ENCODE results near the gene OSBP. TPM values are rescaled to one million over a fixed set of nuclear protein-coding genes. Genes with fewer than 3 reads are reported as not detected.

OSBP gene
- total and polyA plus RNA-seq, 2 experiments from 2014 or later = 11.0 to 39.3 TPM

DNA sequence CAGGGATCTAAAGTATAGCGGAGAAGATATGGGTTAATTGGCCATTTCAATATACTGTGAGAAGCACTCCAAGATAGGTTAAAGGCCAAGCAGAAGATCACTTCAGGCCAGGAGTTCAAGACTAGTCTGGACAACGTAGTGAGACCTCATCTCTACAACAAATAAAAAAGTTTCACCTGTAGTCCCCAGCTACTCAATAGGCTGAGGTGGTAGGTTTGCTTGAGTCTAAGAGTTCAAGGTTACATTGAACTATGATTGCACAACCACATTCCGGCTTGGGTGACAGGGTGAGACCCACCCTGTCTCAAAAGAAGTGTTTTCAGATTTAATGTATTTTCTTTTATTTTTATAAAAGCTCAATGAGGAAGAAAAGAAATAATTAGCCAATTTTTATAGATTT is 27.8 kb upstream of the OSBP start (continued):
- TF ChIP-seq, protein P1, sequence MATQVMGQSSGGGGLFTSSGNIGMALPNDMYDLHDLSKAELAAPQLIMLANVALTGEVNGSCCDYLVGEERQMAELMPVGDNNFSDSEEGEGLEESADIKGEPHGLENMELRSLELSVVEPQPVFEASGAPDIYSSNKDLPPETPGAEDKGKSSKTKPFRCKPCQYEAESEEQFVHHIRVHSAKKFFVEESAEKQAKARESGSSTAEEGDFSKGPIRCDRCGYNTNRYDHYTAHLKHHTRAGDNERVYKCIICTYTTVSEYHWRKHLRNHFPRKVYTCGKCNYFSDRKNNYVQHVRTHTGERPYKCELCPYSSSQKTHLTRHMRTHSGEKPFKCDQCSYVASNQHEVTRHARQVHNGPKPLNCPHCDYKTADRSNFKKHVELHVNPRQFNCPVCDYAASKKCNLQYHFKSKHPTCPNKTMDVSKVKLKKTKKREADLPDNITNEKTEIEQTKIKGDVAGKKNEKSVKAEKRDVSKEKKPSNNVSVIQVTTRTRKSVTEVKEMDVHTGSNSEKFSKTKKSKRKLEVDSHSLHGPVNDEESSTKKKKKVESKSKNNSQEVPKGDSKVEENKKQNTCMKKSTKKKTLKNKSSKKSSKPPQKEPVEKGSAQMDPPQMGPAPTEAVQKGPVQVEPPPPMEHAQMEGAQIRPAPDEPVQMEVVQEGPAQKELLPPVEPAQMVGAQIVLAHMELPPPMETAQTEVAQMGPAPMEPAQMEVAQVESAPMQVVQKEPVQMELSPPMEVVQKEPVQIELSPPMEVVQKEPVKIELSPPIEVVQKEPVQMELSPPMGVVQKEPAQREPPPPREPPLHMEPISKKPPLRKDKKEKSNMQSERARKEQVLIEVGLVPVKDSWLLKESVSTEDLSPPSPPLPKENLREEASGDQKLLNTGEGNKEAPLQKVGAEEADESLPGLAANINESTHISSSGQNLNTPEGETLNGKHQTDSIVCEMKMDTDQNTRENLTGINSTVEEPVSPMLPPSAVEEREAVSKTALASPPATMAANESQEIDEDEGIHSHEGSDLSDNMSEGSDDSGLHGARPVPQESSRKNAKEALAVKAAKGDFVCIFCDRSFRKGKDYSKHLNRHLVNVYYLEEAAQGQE (IDR thresholded peaks at IDR 0.05; ENCODE audit: unreplicated experiment) = no peak
- no peak for TF ChIP-seq JUNB (IDR thresholded peaks at IDR 0.05; ENCODE audit: unreplicated experiment)
- no peak for TF ChIP-seq EZH2phosphoT487 (IDR thresholded peaks at IDR 0.05; ENCODE audit: unreplicated experiment)
- no peak for TF ChIP-seq ZNF114 (CRISPR knock-in tag; IDR thresholded peaks at IDR 0.05)
- TF ChIP-seq, protein P2, sequence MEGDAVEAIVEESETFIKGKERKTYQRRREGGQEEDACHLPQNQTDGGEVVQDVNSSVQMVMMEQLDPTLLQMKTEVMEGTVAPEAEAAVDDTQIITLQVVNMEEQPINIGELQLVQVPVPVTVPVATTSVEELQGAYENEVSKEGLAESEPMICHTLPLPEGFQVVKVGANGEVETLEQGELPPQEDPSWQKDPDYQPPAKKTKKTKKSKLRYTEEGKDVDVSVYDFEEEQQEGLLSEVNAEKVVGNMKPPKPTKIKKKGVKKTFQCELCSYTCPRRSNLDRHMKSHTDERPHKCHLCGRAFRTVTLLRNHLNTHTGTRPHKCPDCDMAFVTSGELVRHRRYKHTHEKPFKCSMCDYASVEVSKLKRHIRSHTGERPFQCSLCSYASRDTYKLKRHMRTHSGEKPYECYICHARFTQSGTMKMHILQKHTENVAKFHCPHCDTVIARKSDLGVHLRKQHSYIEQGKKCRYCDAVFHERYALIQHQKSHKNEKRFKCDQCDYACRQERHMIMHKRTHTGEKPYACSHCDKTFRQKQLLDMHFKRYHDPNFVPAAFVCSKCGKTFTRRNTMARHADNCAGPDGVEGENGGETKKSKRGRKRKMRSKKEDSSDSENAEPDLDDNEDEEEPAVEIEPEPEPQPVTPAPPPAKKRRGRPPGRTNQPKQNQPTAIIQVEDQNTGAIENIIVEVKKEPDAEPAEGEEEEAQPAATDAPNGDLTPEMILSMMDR (conservative IDR thresholded peaks at IDR 0.05; ENCODE audit: low read depth in 2 of 2) = no peak
- TF ChIP-seq, protein P3, sequence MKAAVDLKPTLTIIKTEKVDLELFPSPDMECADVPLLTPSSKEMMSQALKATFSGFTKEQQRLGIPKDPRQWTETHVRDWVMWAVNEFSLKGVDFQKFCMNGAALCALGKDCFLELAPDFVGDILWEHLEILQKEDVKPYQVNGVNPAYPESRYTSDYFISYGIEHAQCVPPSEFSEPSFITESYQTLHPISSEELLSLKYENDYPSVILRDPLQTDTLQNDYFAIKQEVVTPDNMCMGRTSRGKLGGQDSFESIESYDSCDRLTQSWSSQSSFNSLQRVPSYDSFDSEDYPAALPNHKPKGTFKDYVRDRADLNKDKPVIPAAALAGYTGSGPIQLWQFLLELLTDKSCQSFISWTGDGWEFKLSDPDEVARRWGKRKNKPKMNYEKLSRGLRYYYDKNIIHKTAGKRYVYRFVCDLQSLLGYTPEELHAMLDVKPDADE (IDR thresholded peaks at IDR 0.05) = no peak

DNA sequence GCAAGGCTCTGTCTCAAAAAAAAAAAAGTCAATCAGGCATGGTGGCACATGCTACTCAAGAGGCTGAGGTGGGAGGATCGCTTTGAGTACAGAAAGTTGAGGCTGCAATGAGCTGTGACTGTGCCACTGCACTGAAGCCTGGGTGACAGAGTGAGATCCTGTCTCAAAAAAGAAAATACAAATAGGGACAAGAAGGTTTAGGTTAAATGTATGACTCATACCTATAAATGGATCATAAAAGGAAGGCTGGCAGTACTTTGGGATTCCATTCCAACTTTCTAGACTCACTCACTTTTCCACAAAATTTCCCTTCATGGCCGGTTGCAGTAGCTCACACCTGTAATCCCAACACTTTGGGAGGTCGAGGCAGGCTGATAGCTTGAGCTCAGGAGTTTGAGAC is 25.6 kb upstream of the OSBP start:
- Histone ChIP-seq H3K4me2 (no peak overlapping the region), H4K20me1 (replicated peaks; ENCODE audit: insufficient read depth) (peaks cover 13% of the 10 kb centered on the region; the same call in 1 of the 2 replicates), H3K27ac (ENCODE audit: low read depth) (no peak overlapping the region), H3K4me3 (no peak overlapping the region), H2AFZ (no peak overlapping the region), H3F3A (replicated peaks; ENCODE audit: low read depth) (no peaks in the 10 kb centered on the region), H3K79me2 (replicated peaks; ENCODE audit: insufficient read depth) (no peaks in the 10 kb centered on the region), H3K27me3 (ENCODE audit: insufficient read depth) (no peaks in the 10 kb centered on the region), H3K36me3 (ENCODE audit: insufficient read depth) (peaks cover 66% of the 10 kb centered on the region), H3K4me1 (ENCODE audit: insufficient read depth) (no peaks in the 10 kb centered on the region), H3K9me2 (ENCODE audit: insufficient read depth) (no peaks in the 10 kb centered on the region)
- Mint-ChIP-seq H3K27ac (no peak overlapping the region), H3K9me3 (no peaks in the 10 kb centered on the region), H3K27me3 (ENCODE audit: insufficient read depth, low read depth, poor library complexity) (no peaks in the 10 kb centered on the region), H3K4me3 (no peak overlapping the region), H3K4me1 (no peaks in the 10 kb centered on the region), H3K36me3 (ENCODE audit: low read depth) (peaks cover 88% of the 10 kb centered on the region)
- ATAC-seq = no peak
- DNase-seq (ENCODE audit: low spot score) = no peak
- TF ChIP-seq EZH2phosphoT487 (IDR thresholded peaks at IDR 0.05; ENCODE audit: unreplicated experiment) (no peak), ZNF114 (CRISPR knock-in tag; IDR thresholded peaks at IDR 0.05) (no peak), NANOG (IDR thresholded peaks at IDR 0.05; ENCODE audit: borderline replicate concordance) (no peak), CREB1 (CRISPR knock-in tag; IDR thresholded peaks at IDR 0.05; ENCODE audit: low read depth) (no peak), STAT1 (IDR thresholded peaks at IDR 0.05; ENCODE audit: unreplicated experiment) (no peak), POLR2AphosphoS5 (IDR thresholded peaks at IDR 0.05; ENCODE audit: low read depth) (no peak)
- TF ChIP-seq, protein P1 (IDR thresholded peaks at IDR 0.05; ENCODE audit: unreplicated experiment) = no peak
- TF ChIP-seq, protein P3 (IDR thresholded peaks at IDR 0.05) = no peak
- TF ChIP-seq, protein P2 (conservative IDR thresholded peaks at IDR 0.05; ENCODE audit: low read depth in 2 of 2) = no peak
